NB4 (cell line): Measurements from ENCODE around the gene CLDND2.

Experiments
- MYC ChIP-seq: IDR thresholded peaks from 2 replicates; pipeline ENCODE4 v1.6.1; 2011; ENCODE audit warnings: low read depth, low read length
- POLR2A ChIP-seq: IDR thresholded peaks from 2 replicates; pipeline ENCODE4 v1.6.1; 2011; ENCODE audit warnings: mild to moderate bottlenecking; ENCODE audit not compliant: insufficient read length; ENCODE audit errors: extremely low read depth
- TF ChIP-seq, protein P1 (sequence below): IDR thresholded peaks from one replicate; pipeline ENCODE4 v1.5.1; 2012; ENCODE audit warnings: low read depth, low read length

DNA sequence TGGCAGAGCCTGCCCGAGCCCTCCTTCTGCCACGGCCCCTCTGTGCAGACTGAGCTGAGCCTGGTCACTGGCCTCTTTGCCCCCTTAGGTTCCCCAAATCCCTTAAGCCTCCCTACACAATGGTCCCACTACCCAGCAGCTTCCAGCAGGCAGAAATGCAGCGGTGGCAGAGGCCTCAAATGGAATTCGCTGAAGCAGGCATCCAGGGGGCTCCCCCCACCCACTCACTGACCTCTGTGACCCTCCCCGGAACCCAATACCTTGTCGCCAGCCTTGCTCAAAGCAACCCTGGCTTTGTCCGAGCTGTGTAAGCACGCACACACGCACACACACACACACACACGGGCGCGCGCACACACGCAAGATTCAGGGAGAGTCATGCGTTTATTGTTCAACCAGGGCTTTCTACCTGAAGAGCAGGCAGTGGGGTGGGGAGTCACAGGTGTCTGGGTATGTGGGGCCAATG, 19.2 kb upstream of the CLDND2 start, which contains the start of gene LIM2:
- TF ChIP-seq, protein P1, sequence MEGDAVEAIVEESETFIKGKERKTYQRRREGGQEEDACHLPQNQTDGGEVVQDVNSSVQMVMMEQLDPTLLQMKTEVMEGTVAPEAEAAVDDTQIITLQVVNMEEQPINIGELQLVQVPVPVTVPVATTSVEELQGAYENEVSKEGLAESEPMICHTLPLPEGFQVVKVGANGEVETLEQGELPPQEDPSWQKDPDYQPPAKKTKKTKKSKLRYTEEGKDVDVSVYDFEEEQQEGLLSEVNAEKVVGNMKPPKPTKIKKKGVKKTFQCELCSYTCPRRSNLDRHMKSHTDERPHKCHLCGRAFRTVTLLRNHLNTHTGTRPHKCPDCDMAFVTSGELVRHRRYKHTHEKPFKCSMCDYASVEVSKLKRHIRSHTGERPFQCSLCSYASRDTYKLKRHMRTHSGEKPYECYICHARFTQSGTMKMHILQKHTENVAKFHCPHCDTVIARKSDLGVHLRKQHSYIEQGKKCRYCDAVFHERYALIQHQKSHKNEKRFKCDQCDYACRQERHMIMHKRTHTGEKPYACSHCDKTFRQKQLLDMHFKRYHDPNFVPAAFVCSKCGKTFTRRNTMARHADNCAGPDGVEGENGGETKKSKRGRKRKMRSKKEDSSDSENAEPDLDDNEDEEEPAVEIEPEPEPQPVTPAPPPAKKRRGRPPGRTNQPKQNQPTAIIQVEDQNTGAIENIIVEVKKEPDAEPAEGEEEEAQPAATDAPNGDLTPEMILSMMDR = no peak
- no peak for TF ChIP-seq MYC
- TF ChIP-seq POLR2A = no peak
